Upper lobe of left lung (tissue), 4 donors: Measurements from ENCODE around the gene PTPRM.

Experiments used
- CTCF ChIP-seq, 6 experiments: fragments of 450-650 bp in 4 of 6; fragments of 200-600 bp in 2 of 6; sonication (generic) in 2 of 6; IDR thresholded peaks; one replicate each; pipeline ENCODE4 v1.5.1; 2016 to 2019; ENCODE audit warnings: antibody characterized with exemption in 6 of 6
- POLR2A ChIP-seq, 4 donors: fragments of 450-650 bp; IDR thresholded peaks; one replicate each; pipeline ENCODE4 v1.5.1; 2016 to 2017; ENCODE audit warnings: antibody characterized with exemption in 4 of 4, mild to moderate bottlenecking in 2 of 4
- POLR2AphosphoS5 ChIP-seq, 2 donors: sonication (generic); formaldehyde crosslinking; IDR thresholded peaks; one replicate each; pipeline ENCODE4 v1.5.1; 2017; ENCODE audit warnings: antibody characterized with exemption in 2 of 2

GRCh38 chr18:7600036-7600435 is 32.9 kb downstream of the PTPRM start:
- TF ChIP-seq CTCF (IDR thresholded peaks at IDR 0.05) (no peak), POLR2AphosphoS5 (IDR thresholded peaks at IDR 0.05) (no peak), POLR2A (IDR thresholded peaks at IDR 0.05) (no peak)
